Measurements from ENCODE around the gene PGBD1. TPM values are rescaled to one million over a fixed set of nuclear protein-coding genes. Genes with fewer than 3 reads are reported as not detected.
A peak's percentile ranks its signal among the peaks of the same experiment; 100 is the strongest.

The PGBD1 gene
- polyA plus RNA-seq, 1 of the 3 experiments (the other 2 are of a cell fraction) = 2.5 TPM

DNA sequence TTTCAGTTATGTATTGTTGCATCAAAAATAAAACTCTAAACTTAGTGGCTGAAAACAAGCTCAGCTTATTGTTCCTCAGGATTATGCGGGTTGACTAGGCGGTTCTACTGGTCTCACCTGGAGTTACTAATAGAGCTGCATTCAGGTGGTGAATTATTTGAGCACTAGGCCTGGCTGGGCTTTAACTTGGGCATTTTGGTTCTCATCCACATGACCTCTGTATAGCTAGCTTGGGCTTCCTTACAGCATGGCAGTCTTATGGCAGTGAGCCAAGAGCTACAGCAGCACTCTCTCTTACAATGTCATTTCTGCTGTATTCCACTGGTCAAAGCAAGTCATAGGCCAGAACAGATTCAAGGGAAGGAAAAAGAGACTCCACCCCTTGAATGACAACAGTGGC, 1.6 kb downstream of the PGBD1 start:
- no peak for DNase-seq
- no peak overlapping the region for H3K4me2 ChIP-seq

DNA sequence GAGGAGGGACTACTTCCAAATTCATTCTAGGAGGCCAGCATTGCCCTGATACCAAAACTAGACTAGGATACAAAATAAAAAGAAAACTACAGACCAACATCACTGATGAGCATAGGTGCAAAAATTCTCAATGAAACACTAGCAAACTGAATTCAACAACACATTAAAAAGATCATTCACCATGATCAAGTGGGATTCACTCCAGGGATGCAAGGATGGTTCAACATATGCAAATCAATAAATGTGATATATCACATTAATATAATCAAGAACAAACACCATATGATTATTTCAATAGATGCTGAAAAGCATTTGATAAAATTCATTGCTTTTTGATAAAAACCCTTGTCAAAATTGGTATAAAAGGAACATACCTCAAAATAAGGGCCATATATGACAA, 10.2 kb downstream of the PGBD1 start:
- Histone ChIP-seq H3F3A (replicated peaks; ENCODE audit: insufficient read depth) (no peaks in the 10 kb centered on the region), H3K36me3 (replicated peaks in 1 of 2; ENCODE audit: control insufficient read depth in 1 of 2, insufficient read depth in 2 of 2, low read length in 1 of 2) (peaks cover 26 to 44% of the 10 kb centered on the region in 2 experiments), H3K4me3 (ENCODE audit: low read depth in 2 of 2, low read length in 1 of 2) (no peak overlapping the region), H3K79me2 (ENCODE audit: insufficient read depth) (no peaks in the 10 kb centered on the region), H4K20me1 (ENCODE audit: insufficient read depth) (no peaks in the 10 kb centered on the region), H3K9me2 (no peaks in the 10 kb centered on the region), H3K4me1 (ENCODE audit: control insufficient read depth in 1 of 2, insufficient read depth in 2 of 2, low read depth in 1 of 2, low read length in 1 of 2) (no peaks in the 10 kb centered on the region), H3K9ac (no peak overlapping the region), H3K27me3 (ENCODE audit: insufficient read depth) (no peaks in the 10 kb centered on the region), H3K4me2 (no peak overlapping the region), H3K9me3 (no peaks in the 10 kb centered on the region), H2AFZ (ENCODE audit: low read depth) (no peak overlapping the region), H3K27ac (ENCODE audit: low read depth in 2 of 2, low read length in 1 of 2) (no peak overlapping the region)
- TF ChIP-seq, protein P1, sequence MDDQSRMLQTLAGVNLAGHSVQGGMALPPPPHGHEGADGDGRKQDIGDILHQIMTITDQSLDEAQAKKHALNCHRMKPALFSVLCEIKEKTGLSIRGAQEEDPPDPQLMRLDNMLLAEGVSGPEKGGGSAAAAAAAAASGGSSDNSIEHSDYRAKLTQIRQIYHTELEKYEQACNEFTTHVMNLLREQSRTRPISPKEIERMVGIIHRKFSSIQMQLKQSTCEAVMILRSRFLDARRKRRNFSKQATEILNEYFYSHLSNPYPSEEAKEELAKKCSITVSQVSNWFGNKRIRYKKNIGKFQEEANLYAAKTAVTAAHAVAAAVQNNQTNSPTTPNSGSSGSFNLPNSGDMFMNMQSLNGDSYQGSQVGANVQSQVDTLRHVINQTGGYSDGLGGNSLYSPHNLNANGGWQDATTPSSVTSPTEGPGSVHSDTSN (IDR thresholded peaks at IDR 0.05) = no peak
- no peak for TF ChIP-seq MAX (IDR thresholded peaks at IDR 0.05; ENCODE audit: low read depth)
- no peak for TF ChIP-seq MXI1 (IDR thresholded peaks at IDR 0.05; ENCODE audit: low read depth, low read length)
- TF ChIP-seq TEAD4 (IDR thresholded peaks at IDR 0.05; ENCODE audit: borderline replicate concordance, insufficient read depth) = no peak
- TF ChIP-seq NFIC (IDR thresholded peaks at IDR 0.05; ENCODE audit: borderline replicate concordance) = no peak
- no peak for TF ChIP-seq ELF1 (IDR thresholded peaks at IDR 0.05)
- POLR2A ChIA-PET = no interaction called here
- CTCF ChIA-PET = no interaction called here
- no peak for DNase-seq

More for the DNA sequence above, 1.6 kb downstream of the PGBD1 start:
- 100% methylated on average over 2 of the region's 2 CpGs for WGBS (ENCODE audit: low lambda C conversion rate)
- no peaks in the 10 kb centered on the region for H3K27me3 ChIP-seq (ENCODE audit: insufficient read depth)
- H3F3A ChIP-seq (replicated peaks; ENCODE audit: insufficient read depth) = peaks cover 4% of the 10 kb centered on the region
- H3K79me2 ChIP-seq (ENCODE audit: insufficient read depth) = peaks cover 22% of the 10 kb centered on the region; the same call in 1 of the 2 replicates
- no peaks in the 10 kb centered on the region for H4K20me1 ChIP-seq (ENCODE audit: insufficient read depth)
- no peak overlapping the region for H2AFZ ChIP-seq (ENCODE audit: low read depth)
- H3K4me3 ChIP-seq (ENCODE audit: low read depth in 2 of 2, low read length in 1 of 2) = peak overlapping the region in 1 of 2 experiments; percentile 93; a peak in 1 of 4 replicates
- no peaks in the 10 kb centered on the region for H3K9me2 ChIP-seq
- H3K9me3 ChIP-seq = no peaks in the 10 kb centered on the region
- H3K36me3 ChIP-seq (replicated peaks in 1 of 2; ENCODE audit: control insufficient read depth in 1 of 2, insufficient read depth in 2 of 2, low read length in 1 of 2) = peaks cover 32 to 44% of the 10 kb centered on the region in 2 experiments
- CTCF ChIA-PET = interaction anchor here (0.9 to 1.2 kb wide), 2 partner anchors 65 to 73 kb away, joined by 3 to 4 read pairs; no protein-coding TSS in a partner anchor
- POLR2A ChIA-PET = interaction anchor here (1.7 to 2.6 kb wide), 2 partner anchors 16 to 53 kb away, joined by 5 to 14 read pairs; partner anchors contain the start of genes ZSCAN26 and ZSCAN31
- no peak overlapping the region for H3K9ac ChIP-seq
- no peak for TF ChIP-seq NFIC (IDR thresholded peaks at IDR 0.05; ENCODE audit: borderline replicate concordance)
- TF ChIP-seq FOXM1 (IDR thresholded peaks at IDR 0.05; ENCODE audit: low read depth) = no peak
- TF ChIP-seq JUND (IDR thresholded peaks at IDR 0.05) = no peak
- TF ChIP-seq EP300 (IDR thresholded peaks at IDR 0.05; ENCODE audit: borderline replicate concordance in 1 of 2, low read depth in 1 of 2, low read length in 1 of 2) = no peak
- TF ChIP-seq TAF1 (IDR thresholded peaks at IDR 0.05; ENCODE audit: borderline replicate concordance, low read depth, low read length) = no peak
- TF ChIP-seq NRF1 (IDR thresholded peaks at IDR 0.05; ENCODE audit: low read depth, low read length) = no peak
- peaks cover 0 to 7% of the 10 kb centered on the region in 2 experiments; a peak in 2 of 4 replicates for H3K4me1 ChIP-seq (ENCODE audit: control insufficient read depth in 1 of 2, insufficient read depth in 2 of 2, low read depth in 1 of 2, low read length in 1 of 2)
- no peak overlapping the region for H3K27ac ChIP-seq (ENCODE audit: low read depth in 2 of 2, low read length in 1 of 2)

DNA sequence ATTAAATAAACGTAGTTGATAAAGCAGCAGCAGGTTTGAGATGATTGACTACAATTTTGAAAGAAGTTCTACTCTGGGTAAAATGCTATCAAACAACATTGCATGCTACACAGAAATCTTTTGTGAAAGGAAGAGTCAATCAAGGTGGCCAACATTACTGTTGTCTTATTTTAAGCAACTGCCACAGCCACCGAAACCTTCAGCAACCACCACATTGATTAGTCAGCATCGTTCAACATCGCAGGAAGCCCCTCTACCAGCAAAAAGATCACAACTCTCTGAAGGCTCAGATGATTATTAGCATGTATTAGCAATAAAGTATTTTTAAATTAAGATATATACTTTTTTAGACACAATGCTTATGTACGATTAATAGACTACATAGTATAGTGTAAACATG, 14.0 kb downstream of the PGBD1 start:
- H3K27ac ChIP-seq (ENCODE audit: low read depth in 2 of 2, low read length in 1 of 2) = no peak overlapping the region
- H3K9me2 ChIP-seq = no peaks in the 10 kb centered on the region
- no peak overlapping the region for H3K4me2 ChIP-seq
- H3K9me3 ChIP-seq = no peaks in the 10 kb centered on the region
- H3K79me2 ChIP-seq (ENCODE audit: insufficient read depth) = no peaks in the 10 kb centered on the region
- no peak overlapping the region for H2AFZ ChIP-seq (ENCODE audit: low read depth)
- no peaks in the 10 kb centered on the region for H3F3A ChIP-seq (replicated peaks; ENCODE audit: insufficient read depth)
- no peaks in the 10 kb centered on the region for H3K27me3 ChIP-seq (ENCODE audit: insufficient read depth)
- H3K4me3 ChIP-seq (ENCODE audit: low read depth in 2 of 2, low read length in 1 of 2) = no peak overlapping the region
- ChIA-PET POLR2A (no interaction called here), CTCF (interaction anchor here (1.7 kb wide), 1 partner anchor 10 kb away, joined by 4 read pairs; no protein-coding TSS in a partner anchor)
- H3K9ac ChIP-seq = no peak overlapping the region
- no peaks in the 10 kb centered on the region for H3K4me1 ChIP-seq (ENCODE audit: control insufficient read depth in 1 of 2, insufficient read depth in 2 of 2, low read depth in 1 of 2, low read length in 1 of 2)
- H3K36me3 ChIP-seq (replicated peaks in 1 of 2; ENCODE audit: control insufficient read depth in 1 of 2, insufficient read depth in 2 of 2, low read length in 1 of 2) = peaks cover 11 to 28% of the 10 kb centered on the region in 2 experiments
- WGBS (ENCODE audit: low lambda C conversion rate) = 96% methylated on average over 5 of the region's 5 CpGs
- H4K20me1 ChIP-seq (ENCODE audit: insufficient read depth) = no peaks in the 10 kb centered on the region
- no peak for DNase-seq
- TF ChIP-seq EP300 (IDR thresholded peaks at IDR 0.05; ENCODE audit: borderline replicate concordance in 1 of 2, low read depth in 1 of 2, low read length in 1 of 2) (no peak), NFIC (IDR thresholded peaks at IDR 0.05; ENCODE audit: borderline replicate concordance) (no peak), RXRA (IDR thresholded peaks at IDR 0.05; ENCODE audit: borderline replicate concordance, low read depth) (no peak), REST (IDR thresholded peaks at IDR 0.05; ENCODE audit: low read depth, low read length) (no peak), EZH2phosphoT487 (IDR thresholded peaks at IDR 0.05; ENCODE audit: borderline replicate concordance, low read depth) (no peak)
- TF ChIP-seq, protein P2, sequence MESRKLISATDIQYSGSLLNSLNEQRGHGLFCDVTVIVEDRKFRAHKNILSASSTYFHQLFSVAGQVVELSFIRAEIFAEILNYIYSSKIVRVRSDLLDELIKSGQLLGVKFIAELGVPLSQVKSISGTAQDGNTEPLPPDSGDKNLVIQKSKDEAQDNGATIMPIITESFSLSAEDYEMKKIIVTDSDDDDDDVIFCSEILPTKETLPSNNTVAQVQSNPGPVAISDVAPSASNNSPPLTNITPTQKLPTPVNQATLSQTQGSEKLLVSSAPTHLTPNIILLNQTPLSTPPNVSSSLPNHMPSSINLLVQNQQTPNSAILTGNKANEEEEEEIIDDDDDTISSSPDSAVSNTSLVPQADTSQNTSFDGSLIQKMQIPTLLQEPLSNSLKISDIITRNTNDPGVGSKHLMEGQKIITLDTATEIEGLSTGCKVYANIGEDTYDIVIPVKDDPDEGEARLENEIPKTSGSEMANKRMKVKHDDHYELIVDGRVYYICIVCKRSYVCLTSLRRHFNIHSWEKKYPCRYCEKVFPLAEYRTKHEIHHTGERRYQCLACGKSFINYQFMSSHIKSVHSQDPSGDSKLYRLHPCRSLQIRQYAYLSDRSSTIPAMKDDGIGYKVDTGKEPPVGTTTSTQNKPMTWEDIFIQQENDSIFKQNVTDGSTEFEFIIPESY (IDR thresholded peaks at IDR 0.05; ENCODE audit: borderline replicate concordance, low read depth) = no peak
